Cardiac fibroblast (primary cell): Measurements from ENCODE around the gene FRMD4A.
A peak's percentile ranks its signal among the peaks of the same experiment; 100 is the strongest.

Experiments
- DNase-seq, 2 donors: peaks; one replicate each; pipeline versions ENCODE4 v3.0.0 to v3.0.0-alpha.2; 2010; ENCODE audit warnings: low read depth in 2 of 2
- H3K4me3 ChIP-seq, 2 donors: replicated peaks in 1 of 2; 1 replicate in 1 of 2; 2 replicates in 1 of 2; pipeline ENCODE4 v1.5.1; 2011; ENCODE audit warnings: low read depth in 2 of 2, low read length in 2 of 2, mild to moderate bottlenecking in 2 of 2, moderate library complexity in 1 of 2
- CTCF ChIP-seq: IDR thresholded peaks from one replicate; pipeline ENCODE4 v1.5.1; 2011; ENCODE audit warnings: low read depth, mild to moderate bottlenecking, low read length, inconsistent platforms

The FRMD4A gene

DNA sequence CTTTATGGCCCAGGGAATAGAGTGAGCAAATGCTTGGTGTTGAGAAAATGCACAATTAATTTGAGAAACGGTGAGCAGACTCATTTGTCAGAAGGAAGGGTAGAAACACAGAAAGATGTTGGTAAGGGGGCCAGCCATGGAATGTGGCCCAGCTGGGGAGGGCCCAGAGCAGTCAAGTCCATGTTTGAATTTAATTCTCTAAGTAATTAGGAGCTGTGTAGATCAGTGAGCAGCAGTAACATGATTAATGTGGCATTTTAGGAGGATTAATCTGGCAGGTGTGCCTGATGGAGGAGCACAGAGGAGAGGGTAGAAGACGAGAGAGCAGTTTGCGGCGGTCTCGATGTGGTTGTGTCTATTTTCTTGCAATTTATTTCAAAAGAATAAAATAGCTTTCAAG lies 218.7 kb downstream of the FRMD4A start:
- no peak for DNase-seq
- H3K4me3 ChIP-seq = no peak overlapping the region
- TF ChIP-seq CTCF = no peak

- DNase-seq = no peak
- no peak overlapping the region for H3K4me3 ChIP-seq
- TF ChIP-seq CTCF = no peak
Measured at GRCh38 chr10:14111208-14111607, 219.5 kb downstream of the FRMD4A start.

DNA sequence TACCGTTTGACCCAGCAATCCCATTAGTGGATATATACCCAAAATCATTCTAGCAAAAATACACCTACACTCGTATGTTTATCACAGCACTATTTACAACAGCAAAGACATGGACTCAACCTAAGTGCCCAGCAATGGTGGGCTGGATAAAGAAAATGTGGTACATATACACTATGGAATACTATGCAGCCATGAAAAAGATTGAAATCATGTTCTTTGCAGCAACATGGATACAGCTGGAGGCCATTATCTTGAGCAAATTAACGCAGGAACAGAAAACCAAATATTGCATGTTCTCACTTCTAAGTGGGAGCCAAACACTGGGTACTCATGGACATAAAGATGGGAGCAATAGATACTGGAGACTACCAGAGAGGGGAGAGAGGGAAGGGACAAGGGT lies 223.9 kb downstream of the FRMD4A start:
- TF ChIP-seq CTCF = no peak
- H3K4me3 ChIP-seq = no peak overlapping the region
- DNase-seq = no peak

GRCh38 chr10:14102056-14102455 lies 228.7 kb downstream of the FRMD4A start:
- peak in 1 of 2 donors; percentile 40 for DNase-seq
- no peak overlapping the region for H3K4me3 ChIP-seq
- TF ChIP-seq CTCF = no peak

DNA sequence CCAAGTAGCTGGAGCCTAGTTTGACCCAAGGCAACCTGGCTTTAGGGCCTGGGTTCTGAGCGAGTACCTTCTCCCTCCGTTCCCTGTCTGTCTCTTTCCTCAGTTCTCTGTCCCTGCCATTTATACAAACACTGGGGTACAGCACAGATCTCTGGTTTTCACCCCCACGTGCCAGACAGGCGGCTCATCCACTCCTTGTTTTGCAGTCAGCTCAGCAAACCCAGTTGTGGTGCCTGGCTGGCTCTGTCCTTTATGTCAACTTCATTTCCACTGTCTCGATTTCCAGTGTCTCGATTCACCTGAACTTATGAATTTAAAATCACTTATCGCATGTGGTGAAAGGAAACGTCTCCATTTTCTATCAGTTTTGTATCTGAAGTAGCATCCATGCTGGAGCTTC lies 230.8 kb downstream of the FRMD4A start:
- no peak for DNase-seq
- no peak for TF ChIP-seq CTCF

DNA sequence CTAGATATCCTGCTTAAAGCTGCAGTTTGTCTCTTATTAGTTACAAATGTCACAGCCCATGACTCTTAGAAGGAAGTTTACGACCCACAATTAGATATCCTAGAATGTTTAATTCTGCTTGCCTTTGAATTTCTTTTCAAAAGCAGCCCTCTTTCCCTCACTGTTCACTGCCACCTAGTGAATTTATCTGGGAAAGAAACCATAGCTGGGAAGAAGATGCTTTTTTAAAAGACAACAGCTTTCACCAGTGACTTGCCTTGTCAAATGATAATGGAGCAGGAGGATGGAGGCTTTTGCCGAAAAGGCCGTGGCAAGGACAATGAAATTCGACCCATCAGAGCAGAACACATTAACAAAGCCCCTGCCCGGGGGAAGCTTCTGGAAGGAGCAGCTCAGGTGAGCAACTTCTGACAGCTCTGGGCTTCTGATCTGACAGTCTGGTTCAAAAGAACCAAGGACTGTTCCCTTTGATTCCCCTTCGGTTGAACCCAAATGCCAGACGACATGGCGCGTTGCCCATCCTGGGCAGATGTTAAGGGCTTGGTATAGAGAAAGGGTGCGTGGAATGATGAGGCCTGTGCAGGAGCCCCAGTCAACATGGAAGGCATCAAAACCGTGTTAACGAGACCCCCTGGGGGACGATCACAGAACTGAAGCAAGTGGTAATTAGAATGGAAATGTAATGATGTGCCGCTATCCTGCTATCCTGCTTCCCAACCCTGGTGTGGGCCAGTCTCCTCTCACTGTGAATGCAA lies 236.8 kb downstream of the FRMD4A start:
- H3K4me3 ChIP-seq = no peak overlapping the region
- peak; percentile 68 to 72 for DNase-seq
- peak; percentile 62 for TF ChIP-seq CTCF

More for the DNA sequence above, 230.8 kb downstream of the FRMD4A start:
- H3K4me3 ChIP-seq = no peak overlapping the region

DNA sequence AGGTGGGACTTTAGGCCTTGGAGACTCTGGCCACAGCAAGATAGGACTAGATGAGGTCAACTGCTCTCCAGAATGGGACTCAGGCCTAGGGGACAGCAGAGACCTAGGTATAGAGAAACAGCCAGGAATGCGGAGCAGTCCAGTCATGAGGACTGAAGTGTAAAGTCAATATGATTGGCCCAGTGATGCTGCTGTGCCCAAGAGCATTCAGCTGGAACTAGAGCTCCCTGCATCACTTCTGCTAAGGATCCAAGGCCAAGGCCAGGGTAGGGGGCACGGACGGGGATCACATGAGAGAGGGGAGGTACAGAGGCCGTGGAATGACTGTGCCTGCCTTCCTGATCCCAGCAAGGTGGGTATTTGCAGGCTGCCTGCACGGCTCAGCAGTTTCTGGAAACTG lies 237.9 kb downstream of the FRMD4A start:
- DNase-seq = no peak
- H3K4me3 ChIP-seq = no peak overlapping the region
- no peak for TF ChIP-seq CTCF
